ENCODE results near the gene KRTAP10-2.

DNA sequence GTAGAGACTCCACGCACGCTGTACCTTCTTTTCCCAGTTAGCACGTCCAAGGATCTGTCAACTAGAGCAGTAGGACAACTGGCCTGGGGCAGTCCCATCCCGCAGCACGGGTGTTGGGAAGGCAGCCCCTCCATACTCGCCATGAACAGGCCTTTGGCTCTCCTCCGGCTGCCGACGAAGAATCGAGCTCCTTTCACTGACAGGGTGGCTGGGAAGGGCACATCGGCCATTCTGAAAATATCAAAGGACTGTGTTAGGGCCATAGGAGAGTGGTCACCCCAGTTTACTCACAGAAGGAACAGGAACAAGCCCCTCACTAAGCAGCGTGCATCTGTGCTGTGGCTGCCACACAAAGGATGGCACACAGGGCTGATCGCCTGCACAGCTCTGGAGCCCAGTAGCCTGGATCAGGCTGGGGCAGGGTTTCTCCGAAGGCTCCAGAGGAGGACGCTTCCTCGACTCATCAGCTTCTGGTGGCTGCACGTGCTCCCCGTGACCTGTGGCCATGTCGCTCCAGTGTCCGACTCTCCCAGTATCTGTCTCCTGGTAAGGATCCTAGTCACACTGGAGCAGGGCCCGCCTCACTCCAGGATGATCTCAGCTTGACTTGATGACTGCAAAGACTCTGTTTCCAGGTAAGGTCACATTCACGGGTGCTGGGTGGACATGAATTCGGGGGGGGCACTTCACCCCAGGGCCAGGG is 20.3 kb downstream of the KRTAP10-2 start:
- TF ChIP-seq POLR2AphosphoS5 (IDR thresholded peaks at IDR 0.05; ENCODE audit: borderline replicate concordance, low read depth, low read length) (no peak), EZH2 (IDR thresholded peaks at IDR 0.05) (no peak)
